Measurements from ENCODE around the gene DACH1. TPM values are rescaled to one million over a fixed set of nuclear protein-coding genes. Genes with fewer than 3 reads are reported as not detected.

Gene DACH1
- total RNA-seq, 5 donors from 2014 or later (not counting 1 experiment from before 2014, with no cell fraction given) = 0.13 to 1.2 (median 0.23) TPM

- no peak for ATAC-seq (replicated peaks in 1 of 4)
- Mint-ChIP-seq H3K36me3 (no peaks in the 10 kb centered on the region), H3K27ac (no peak overlapping the region), H3K4me3 (no peak overlapping the region), H3K27me3 (no peaks in the 10 kb centered on the region), H3K4me1 (no peaks in the 10 kb centered on the region), H3K9me3 (peaks cover 0 to 4% (median 0%) of the 10 kb centered on the region in 3 donors)
- no peaks in the 10 kb centered on the region for H3K4me1 ChIP-seq (ENCODE audit: control insufficient read depth in 1 of 2, extremely low read depth in 1 of 2, insufficient read depth in 2 of 2, low read length in 2 of 2)
- no CpG with 5 or more reads among the region's 1 CpG for WGBS (ENCODE audit: insufficient coverage)
- DNase-seq = no peak
- H3K27me3 ChIP-seq (replicated peaks in 1 of 2; ENCODE audit: control insufficient read depth in 2 of 2, extremely low read depth in 1 of 2, insufficient read depth in 2 of 2, low read length in 1 of 2) = no peaks in the 10 kb centered on the region
- H3K9me3 ChIP-seq = no peaks in the 10 kb centered on the region
- ChIA-PET CTCF (no interaction called here), POLR2A (no interaction called here)
- H3K36me3 ChIP-seq (ENCODE audit: control insufficient read depth in 2 of 2, extremely low read depth in 1 of 2, insufficient read depth in 1 of 2, low read length in 1 of 2) = no peaks in the 10 kb centered on the region
- H3K27ac ChIP-seq (ENCODE audit: low read length) = no peak overlapping the region
- no peak overlapping the region for H3K4me3 ChIP-seq (ENCODE audit: control insufficient read depth in 1 of 2, extremely low read depth in 1 of 2, low read length in 1 of 2)
These were observed 228.3 kb downstream of the DACH1 start for GRCh38 chr13:71638751-71639150.

GRCh38 chr13:71634602-71635443 lies 232.2 kb downstream of the DACH1 start:
- Mint-ChIP-seq H3K9me3 (no peaks in the 10 kb centered on the region), H3K27ac (no peak overlapping the region), H3K36me3 (no peaks in the 10 kb centered on the region), H3K4me1 (no peaks in the 10 kb centered on the region), H3K27me3 (no peaks in the 10 kb centered on the region), H3K4me3 (no peak overlapping the region)
- POLR2A ChIA-PET = no interaction called here
- no CpG with 5 or more reads among the region's 2 CpGs for WGBS (ENCODE audit: insufficient coverage)
- CTCF ChIA-PET = no interaction called here
- Histone ChIP-seq H3K27ac (ENCODE audit: low read length) (no peak overlapping the region), H3K36me3 (ENCODE audit: control insufficient read depth in 2 of 2, extremely low read depth in 1 of 2, insufficient read depth in 1 of 2, low read length in 1 of 2) (no peaks in the 10 kb centered on the region), H3K4me1 (ENCODE audit: control insufficient read depth in 1 of 2, extremely low read depth in 1 of 2, insufficient read depth in 2 of 2, low read length in 2 of 2) (no peaks in the 10 kb centered on the region), H3K9me3 (no peaks in the 10 kb centered on the region), H3K4me3 (ENCODE audit: control insufficient read depth in 1 of 2, extremely low read depth in 1 of 2, low read length in 1 of 2) (no peak overlapping the region), H3K27me3 (replicated peaks in 1 of 2; ENCODE audit: control insufficient read depth in 2 of 2, extremely low read depth in 1 of 2, insufficient read depth in 2 of 2, low read length in 1 of 2) (no peaks in the 10 kb centered on the region)
- ATAC-seq (replicated peaks in 1 of 4) = no peak
- no peak for DNase-seq

GRCh38 chr13:71634182-71634581 lies 232.8 kb downstream of the DACH1 start:
- ATAC-seq (replicated peaks in 1 of 4) (no peak), DNase-seq (no peak)
- no peaks in the 10 kb centered on the region for H3K4me1 Mint-ChIP-seq
- CTCF ChIA-PET = interaction anchor here in 1 of 2 donors (0.7 kb wide), 1 partner anchor 460 kb away, joined by 7 read pairs; no protein-coding TSS in a partner anchor
- H3K4me1 ChIP-seq (ENCODE audit: control insufficient read depth in 1 of 2, extremely low read depth in 1 of 2, insufficient read depth in 2 of 2, low read length in 2 of 2) = no peaks in the 10 kb centered on the region
- H3K9me3 ChIP-seq = no peaks in the 10 kb centered on the region
- WGBS (ENCODE audit: insufficient coverage) = 76% methylated on average over 5 of the region's 7 CpGs
- no peak overlapping the region for H3K4me3 ChIP-seq (ENCODE audit: control insufficient read depth in 1 of 2, extremely low read depth in 1 of 2, low read length in 1 of 2)
- no peaks in the 10 kb centered on the region for H3K36me3 ChIP-seq (ENCODE audit: control insufficient read depth in 2 of 2, extremely low read depth in 1 of 2, insufficient read depth in 1 of 2, low read length in 1 of 2)
- POLR2A ChIA-PET = interaction anchor here in 1 of 2 donors (0.6 kb wide), 1 partner anchor 190 kb away, joined by 3 read pairs; no protein-coding TSS in a partner anchor
- H3K27me3 ChIP-seq (replicated peaks in 1 of 2; ENCODE audit: control insufficient read depth in 2 of 2, extremely low read depth in 1 of 2, insufficient read depth in 2 of 2, low read length in 1 of 2) = no peaks in the 10 kb centered on the region
- H3K9me3 Mint-ChIP-seq = no peaks in the 10 kb centered on the region
- no peak overlapping the region for H3K27ac ChIP-seq (ENCODE audit: low read length)
- no peak overlapping the region for H3K27ac Mint-ChIP-seq
- H3K36me3 Mint-ChIP-seq = no peaks in the 10 kb centered on the region
- H3K4me3 Mint-ChIP-seq = no peak overlapping the region
- no peaks in the 10 kb centered on the region for H3K27me3 Mint-ChIP-seq

GRCh38 chr13:71632721-71633120 lies 234.3 kb downstream of the DACH1 start:
- Histone ChIP-seq H3K4me3 (ENCODE audit: control insufficient read depth in 1 of 2, extremely low read depth in 1 of 2, low read length in 1 of 2) (no peak overlapping the region), H3K36me3 (ENCODE audit: control insufficient read depth in 2 of 2, extremely low read depth in 1 of 2, insufficient read depth in 1 of 2, low read length in 1 of 2) (no peaks in the 10 kb centered on the region), H3K9me3 (no peaks in the 10 kb centered on the region), H3K4me1 (ENCODE audit: control insufficient read depth in 1 of 2, extremely low read depth in 1 of 2, insufficient read depth in 2 of 2, low read length in 2 of 2) (no peaks in the 10 kb centered on the region), H3K27me3 (replicated peaks in 1 of 2; ENCODE audit: control insufficient read depth in 2 of 2, extremely low read depth in 1 of 2, insufficient read depth in 2 of 2, low read length in 1 of 2) (no peaks in the 10 kb centered on the region), H3K27ac (ENCODE audit: low read length) (no peak overlapping the region)
- DNase-seq (no peak), ATAC-seq (replicated peaks in 1 of 4) (no peak)
- Mint-ChIP-seq H3K36me3 (no peaks in the 10 kb centered on the region), H3K27ac (no peak overlapping the region), H3K9me3 (no peaks in the 10 kb centered on the region), H3K4me3 (no peak overlapping the region), H3K27me3 (no peaks in the 10 kb centered on the region), H3K4me1 (no peaks in the 10 kb centered on the region)
- ChIA-PET CTCF (no interaction called here), POLR2A (no interaction called here)
- WGBS (ENCODE audit: insufficient coverage) = 83% methylated on average over 1 of the region's 1 CpG

DNA sequence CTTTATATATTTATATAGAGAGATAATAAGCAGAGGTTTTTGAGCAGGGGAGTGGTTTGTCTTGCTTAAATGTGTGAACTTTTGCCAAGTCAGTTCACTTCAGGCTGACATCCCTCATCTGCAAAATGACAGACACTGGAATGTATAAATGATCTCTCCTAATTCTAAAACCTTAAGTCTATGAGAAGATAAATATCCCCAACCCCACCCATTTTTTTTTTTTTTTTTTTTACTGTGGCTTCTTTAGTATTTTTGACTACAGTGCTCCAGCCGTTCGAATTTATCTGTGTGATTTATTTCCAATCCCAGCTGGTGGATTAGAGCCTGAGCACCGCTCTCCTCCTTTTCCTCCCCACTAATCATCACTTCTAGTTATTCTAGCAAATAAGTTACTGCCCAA lies 234.8 kb downstream of the DACH1 start:
- H3K36me3 ChIP-seq (ENCODE audit: control insufficient read depth in 2 of 2, extremely low read depth in 1 of 2, insufficient read depth in 1 of 2, low read length in 1 of 2) = no peaks in the 10 kb centered on the region
- no peaks in the 10 kb centered on the region for H3K4me1 Mint-ChIP-seq
- H3K9me3 Mint-ChIP-seq = no peaks in the 10 kb centered on the region
- no peaks in the 10 kb centered on the region for H3K27me3 ChIP-seq (replicated peaks in 1 of 2; ENCODE audit: control insufficient read depth in 2 of 2, extremely low read depth in 1 of 2, insufficient read depth in 2 of 2, low read length in 1 of 2)
- ChIA-PET POLR2A (no interaction called here), CTCF (no interaction called here)
- WGBS (ENCODE audit: insufficient coverage) = no CpG with 5 or more reads among the region's 3 CpGs
- H3K9me3 ChIP-seq = no peaks in the 10 kb centered on the region
- DNase-seq = no peak
- no peak overlapping the region for H3K4me3 ChIP-seq (ENCODE audit: control insufficient read depth in 1 of 2, extremely low read depth in 1 of 2, low read length in 1 of 2)
- H3K27ac ChIP-seq (ENCODE audit: low read length) = no peak overlapping the region
- no peak for ATAC-seq (replicated peaks in 1 of 4)
- H3K27ac Mint-ChIP-seq = no peak overlapping the region
- H3K4me3 Mint-ChIP-seq = no peak overlapping the region
- H3K4me1 ChIP-seq (ENCODE audit: control insufficient read depth in 1 of 2, extremely low read depth in 1 of 2, insufficient read depth in 2 of 2, low read length in 2 of 2) = no peaks in the 10 kb centered on the region
- H3K36me3 Mint-ChIP-seq = no peaks in the 10 kb centered on the region
- H3K27me3 Mint-ChIP-seq = no peaks in the 10 kb centered on the region

DNA sequence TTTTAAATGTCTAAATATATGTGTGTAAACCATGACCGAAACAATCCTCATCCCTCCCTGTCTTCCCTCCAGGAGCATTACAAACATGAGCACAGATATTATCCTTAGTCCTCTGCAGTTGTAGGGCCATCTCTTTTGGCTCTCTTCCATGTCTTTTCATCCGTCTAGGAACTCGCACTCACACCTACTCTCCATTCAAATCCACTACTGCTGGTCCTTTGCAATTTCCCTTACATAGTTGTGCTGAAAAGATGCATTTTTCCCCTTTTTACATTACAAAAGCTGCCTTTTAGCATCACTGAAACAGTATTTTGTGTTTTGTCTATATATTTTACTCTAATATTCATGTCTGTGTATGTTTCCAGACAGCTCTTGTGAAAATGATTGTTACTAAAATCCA lies 237.8 kb downstream of the DACH1 start:
- H3K36me3 ChIP-seq (ENCODE audit: control insufficient read depth in 2 of 2, extremely low read depth in 1 of 2, insufficient read depth in 1 of 2, low read length in 1 of 2) = no peaks in the 10 kb centered on the region
- DNase-seq (no peak), ATAC-seq (replicated peaks in 1 of 4) (no peak)
- ChIA-PET POLR2A (no interaction called here), CTCF (interaction anchor here in 1 of 2 donors (0.6 kb wide), 1 partner anchor 863 kb away, joined by 3 read pairs; no protein-coding TSS in a partner anchor)
- H3K9me3 Mint-ChIP-seq = no peaks in the 10 kb centered on the region
- H3K4me1 ChIP-seq (ENCODE audit: control insufficient read depth in 1 of 2, extremely low read depth in 1 of 2, insufficient read depth in 2 of 2, low read length in 2 of 2) = no peaks in the 10 kb centered on the region
- H3K4me3 ChIP-seq (ENCODE audit: control insufficient read depth in 1 of 2, extremely low read depth in 1 of 2, low read length in 1 of 2) = no peak overlapping the region
- 60% methylated on average over 1 of the region's 3 CpGs for whole genome bisulfite sequencing (ENCODE audit: insufficient coverage)
- no peaks in the 10 kb centered on the region for H3K4me1 Mint-ChIP-seq
- no peaks in the 10 kb centered on the region for H3K27me3 Mint-ChIP-seq
- H3K9me3 ChIP-seq = no peaks in the 10 kb centered on the region
- H3K36me3 Mint-ChIP-seq = no peaks in the 10 kb centered on the region
- no peak overlapping the region for H3K4me3 Mint-ChIP-seq
- no peak overlapping the region for H3K27ac Mint-ChIP-seq
- no peak overlapping the region for H3K27ac ChIP-seq (ENCODE audit: low read length)
- no peaks in the 10 kb centered on the region for H3K27me3 ChIP-seq (replicated peaks in 1 of 2; ENCODE audit: control insufficient read depth in 2 of 2, extremely low read depth in 1 of 2, insufficient read depth in 2 of 2, low read length in 1 of 2)
